Activated CD4-positive, alpha-beta T cell treated with anti-CD3 and anti-CD28 coated beads, Interleukin-2, amount 10 ng/mL, durations not matched to agents 24 days and 14 days (primary cell): ENCODE data around the gene ELAVL4. TPM values are rescaled to one million over a fixed set of nuclear protein-coding genes. Genes with fewer than 3 reads are reported as not detected.

Experiments used
- DNase-seq: peaks from one replicate; pipeline ENCODE4 v3.0.0; 2022
- H3K27ac Mint-ChIP-seq: one replicate; pipeline ENCODE4 v1.8.0; 2022; ENCODE audit warnings: mild to moderate bottlenecking, mixed read lengths
- H3K27me3 Mint-ChIP-seq: one replicate; pipeline ENCODE4 v1.8.0; 2022; ENCODE audit warnings: mixed read lengths
- H3K36me3 Mint-ChIP-seq: one replicate; pipeline ENCODE4 v1.8.0; 2022; ENCODE audit warnings: low read depth, mild to moderate bottlenecking, mixed read lengths
- H3K4me1 Mint-ChIP-seq: one replicate; pipeline ENCODE4 v1.8.0; 2021; ENCODE audit warnings: mixed read lengths
- H3K4me3 Mint-ChIP-seq: one replicate; pipeline ENCODE4 v1.8.0; 2022; ENCODE audit warnings: mild to moderate bottlenecking, moderate library complexity, mixed read lengths
- H3K9me3 Mint-ChIP-seq: one replicate; pipeline ENCODE4 v1.8.0; 2021; ENCODE audit warnings: mixed read lengths
- intact Hi-C: fragments of 100-400 bp; cut with micrococcal nuclease; formaldehyde crosslinking; loops from one replicate; pipeline ENCODE4 v1.15.1; 2023
- total RNA-seq: library from RNA; stranded (reverse); gene quantifications from 2 replicates; pipeline ENCODE4 v1.2.3, GENCODE V29; 2022

Gene ELAVL4
- total RNA-seq, 1 donor from 2014 or later, result not detected

DNA sequence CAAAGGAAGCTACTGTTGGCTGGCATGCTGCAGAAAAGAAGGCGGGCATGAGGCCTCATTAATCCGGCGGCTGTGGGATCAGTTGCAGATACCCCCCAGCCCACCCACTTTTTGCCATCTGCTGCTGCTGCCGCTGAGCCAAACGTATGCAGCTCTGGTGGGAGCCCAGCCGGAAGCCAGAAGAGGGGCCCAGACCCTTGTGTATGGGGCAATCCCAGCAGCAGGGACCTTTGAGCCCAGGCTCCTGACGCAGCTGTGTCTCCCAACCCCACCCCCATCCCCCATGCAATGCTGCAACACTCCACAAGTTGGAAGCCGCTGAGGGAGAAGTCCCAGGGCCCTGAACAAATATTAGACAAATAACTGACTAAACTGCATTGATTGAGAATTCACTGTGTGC, 106.0 kb downstream of the ELAVL4 start:
- Mint-ChIP-seq H3K36me3 (no peaks in the 10 kb centered on the region), H3K27ac (no peak overlapping the region), H3K27me3 (no peaks in the 10 kb centered on the region), H3K4me3 (no peak overlapping the region), H3K9me3 (no peaks in the 10 kb centered on the region), H3K4me1 (no peaks in the 10 kb centered on the region)
- intact Hi-C loops, result no loop called here
- no peak for DNase-seq

DNA sequence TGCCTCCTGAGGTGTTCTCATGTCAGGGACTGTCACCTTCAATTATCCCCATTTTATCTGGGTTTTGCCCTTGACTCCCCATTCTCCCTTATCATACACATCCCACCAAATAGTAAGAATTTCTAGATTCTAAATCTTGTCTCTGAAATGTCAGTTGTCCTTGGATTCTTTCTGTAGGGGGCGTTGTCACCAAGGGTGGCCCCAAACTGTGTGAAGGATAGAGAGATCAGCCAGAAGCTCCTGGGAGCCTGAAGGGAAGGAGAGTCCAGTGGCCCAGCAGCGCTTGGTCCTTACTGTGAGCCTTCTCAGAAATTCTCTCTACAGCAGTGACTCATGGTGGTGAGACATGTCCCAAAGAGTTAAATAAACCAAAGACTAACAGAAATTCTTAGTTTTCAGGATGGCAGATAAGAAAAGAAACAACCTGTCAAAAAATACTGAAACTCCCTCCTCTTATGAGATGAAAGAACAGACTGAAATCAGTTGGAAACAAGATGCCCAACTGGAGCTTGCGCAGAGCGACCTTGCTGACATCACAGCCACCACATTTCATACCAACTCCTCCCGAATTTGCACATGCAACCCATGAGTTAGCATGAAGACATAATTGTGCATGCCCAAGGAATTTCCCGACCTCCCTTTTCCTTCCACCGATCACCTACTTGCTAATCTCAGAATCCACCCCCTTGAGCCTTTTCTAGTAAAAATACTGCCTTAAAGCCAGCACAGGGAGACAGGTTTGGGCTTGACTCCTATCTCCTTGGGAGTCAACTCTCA, 109.8 kb downstream of the ELAVL4 start:
- Mint-ChIP-seq H3K36me3 (no peaks in the 10 kb centered on the region), H3K4me3 (no peak overlapping the region), H3K4me1 (no peaks in the 10 kb centered on the region), H3K27me3 (no peaks in the 10 kb centered on the region), H3K27ac (no peak overlapping the region), H3K9me3 (no peaks in the 10 kb centered on the region)
- no peak for DNase-seq
- intact Hi-C loops, result no loop called here

DNA sequence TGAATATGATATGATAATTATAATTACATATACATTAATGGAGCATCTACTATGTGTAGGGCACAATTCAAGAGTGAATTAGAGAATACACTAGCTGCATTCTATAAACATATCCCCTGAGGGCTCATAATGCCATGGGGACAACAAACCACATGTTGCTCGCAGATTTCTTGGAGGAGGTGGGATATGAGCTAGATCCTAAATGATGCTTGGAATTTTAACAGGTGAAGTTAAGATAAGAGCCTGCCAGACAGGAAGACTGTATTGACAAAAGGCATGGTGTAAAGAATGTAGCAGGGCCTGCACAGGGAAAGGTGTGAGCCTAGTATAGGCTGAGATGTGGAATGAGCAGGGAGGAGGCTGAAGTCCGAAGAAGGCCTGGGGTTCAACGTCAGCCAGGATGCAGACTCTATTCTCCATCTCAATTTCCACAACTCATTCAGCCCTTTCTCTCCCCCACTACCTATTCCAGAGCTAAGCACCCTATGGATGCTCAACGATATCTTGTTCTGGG, 120.2 kb downstream of the ELAVL4 start:
- peaks cover 4% of the 10 kb centered on the region for H3K9me3 Mint-ChIP-seq
- intact Hi-C loops, result no loop called here
- H3K27ac Mint-ChIP-seq, result no peak overlapping the region
- DNase-seq, result no peak
- no peaks in the 10 kb centered on the region for H3K27me3 Mint-ChIP-seq
- H3K4me1 Mint-ChIP-seq, result no peaks in the 10 kb centered on the region
- no peaks in the 10 kb centered on the region for H3K36me3 Mint-ChIP-seq
- no peak overlapping the region for H3K4me3 Mint-ChIP-seq

DNA sequence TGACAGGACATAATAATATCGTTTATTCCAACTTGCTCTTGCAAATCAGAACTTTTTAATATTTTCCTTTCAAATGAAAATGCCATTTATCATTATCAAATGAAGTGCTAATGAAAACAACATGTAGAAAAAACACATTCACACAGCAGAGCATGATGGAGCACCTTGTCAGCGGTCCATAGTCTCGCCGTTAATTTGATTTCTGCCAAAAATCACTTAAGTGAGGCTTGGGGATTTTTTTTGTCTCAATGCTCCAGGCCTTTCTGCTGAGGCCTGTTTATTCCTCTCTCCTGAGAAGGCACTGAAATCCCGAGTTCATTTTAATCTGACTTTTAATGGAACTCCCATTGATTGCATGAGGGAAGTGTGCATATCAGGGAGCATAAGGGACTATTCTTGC, 122.5 kb downstream of the ELAVL4 start:
- no peak overlapping the region for H3K27ac Mint-ChIP-seq
- H3K4me1 Mint-ChIP-seq, result no peaks in the 10 kb centered on the region
- no peak overlapping the region for H3K4me3 Mint-ChIP-seq
- no peaks in the 10 kb centered on the region for H3K36me3 Mint-ChIP-seq
- intact Hi-C loops, result no loop called here
- H3K9me3 Mint-ChIP-seq, result peaks cover 4% of the 10 kb centered on the region
- DNase-seq, result no peak
- H3K27me3 Mint-ChIP-seq, result no peaks in the 10 kb centered on the region

DNA sequence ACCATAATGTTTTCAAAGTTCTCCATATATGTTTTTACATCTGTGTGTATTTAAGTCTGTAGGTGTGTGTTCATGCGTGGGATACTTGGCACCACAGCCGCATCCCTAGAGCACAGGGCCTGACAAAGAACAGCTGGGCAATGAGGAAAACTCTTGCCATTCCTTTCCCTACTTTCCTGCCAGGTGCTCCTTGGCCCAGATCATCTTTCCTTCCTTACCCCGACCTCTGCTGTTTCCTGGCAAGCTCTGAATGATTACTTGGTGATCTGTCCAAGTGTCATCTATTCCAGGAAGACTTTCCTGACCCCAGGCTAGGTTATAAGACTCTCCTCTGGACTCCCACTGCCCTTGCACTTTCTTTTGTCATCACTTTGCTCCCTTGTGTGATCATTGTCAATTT, 123.6 kb downstream of the ELAVL4 start:
- DNase-seq, result no peak
- no peaks in the 10 kb centered on the region for H3K4me1 Mint-ChIP-seq
- H3K27ac Mint-ChIP-seq, result no peak overlapping the region
- H3K27me3 Mint-ChIP-seq, result no peaks in the 10 kb centered on the region
- H3K4me3 Mint-ChIP-seq, result no peak overlapping the region
- no peaks in the 10 kb centered on the region for H3K36me3 Mint-ChIP-seq
- intact Hi-C loops, result no loop called here
- no peaks in the 10 kb centered on the region for H3K9me3 Mint-ChIP-seq

DNA sequence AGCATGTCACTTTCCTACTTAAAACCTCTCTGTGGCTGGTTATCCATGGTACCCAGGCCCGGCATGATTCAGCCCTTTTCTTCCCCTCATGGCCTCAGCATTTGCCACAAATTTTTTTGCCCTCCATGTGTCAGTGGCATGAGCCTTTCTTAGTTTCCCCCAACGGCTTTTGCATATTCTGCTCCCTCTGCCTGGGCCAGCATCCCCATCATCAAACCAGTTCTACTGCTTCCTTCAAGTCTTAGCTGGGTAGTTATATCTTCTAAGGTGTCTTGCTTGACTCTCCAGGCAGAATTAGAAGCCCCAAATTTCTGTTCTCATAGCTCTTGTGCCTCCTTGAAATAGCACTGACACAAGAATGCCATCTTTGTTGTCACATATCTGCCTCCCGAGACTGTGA, 127.9 kb downstream of the ELAVL4 start:
- H3K4me3 Mint-ChIP-seq, result no peak overlapping the region

DNA sequence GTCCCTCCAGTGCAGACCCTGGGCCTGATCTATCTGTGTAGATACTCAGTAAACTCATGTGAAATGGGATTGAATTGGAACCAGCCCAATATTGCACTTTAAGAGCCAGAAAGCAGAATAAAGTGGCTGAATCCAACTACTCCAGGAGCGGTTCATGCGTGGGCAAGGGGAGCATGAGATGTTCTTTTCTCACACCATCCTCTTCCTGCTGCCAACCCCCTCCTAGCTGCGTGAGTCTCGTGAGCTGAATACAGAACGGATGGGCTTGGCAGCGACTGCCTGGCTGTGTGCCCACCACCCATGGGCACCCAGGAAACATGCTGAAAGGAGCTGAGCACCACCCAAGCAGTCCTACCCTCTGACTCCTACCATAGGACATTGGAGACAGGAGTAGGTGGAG, 128.3 kb downstream of the ELAVL4 start:
- H3K36me3 Mint-ChIP-seq, result no peaks in the 10 kb centered on the region
- H3K27me3 Mint-ChIP-seq, result no peaks in the 10 kb centered on the region
- no peaks in the 10 kb centered on the region for H3K9me3 Mint-ChIP-seq
- H3K4me3 Mint-ChIP-seq, result no peak overlapping the region
- intact Hi-C loops, result no loop called here
- DNase-seq, result no peak
- H3K27ac Mint-ChIP-seq, result no peak overlapping the region
- H3K4me1 Mint-ChIP-seq, result no peaks in the 10 kb centered on the region

More for the DNA sequence above, 127.9 kb downstream of the ELAVL4 start:
- DNase-seq, result no peak
- Mint-ChIP-seq H3K36me3 (no peaks in the 10 kb centered on the region), H3K9me3 (no peaks in the 10 kb centered on the region), H3K27ac (no peak overlapping the region), H3K4me1 (no peaks in the 10 kb centered on the region), H3K27me3 (no peaks in the 10 kb centered on the region)
- intact Hi-C loops, result no loop called here

DNA sequence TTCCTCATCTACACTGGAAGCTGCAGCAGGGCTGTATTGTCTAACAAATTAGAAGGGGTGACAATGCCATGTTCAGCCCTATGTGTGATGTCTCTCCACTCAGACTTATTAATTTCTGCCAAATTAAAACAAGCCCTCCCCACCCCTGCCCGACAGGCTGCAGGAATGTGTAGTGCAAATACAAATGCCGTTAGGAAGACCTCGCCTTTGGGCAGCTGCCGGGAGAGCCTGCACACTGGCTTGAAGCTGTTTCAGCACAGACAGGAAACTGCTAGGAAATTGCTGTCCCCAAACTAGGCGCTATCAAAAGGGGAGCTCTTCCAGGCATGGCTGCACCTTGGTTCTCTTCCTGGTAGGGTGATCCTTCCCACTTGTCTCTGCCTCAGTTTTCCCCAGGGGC, 135.2 kb downstream of the ELAVL4 start:
- no peaks in the 10 kb centered on the region for H3K4me1 Mint-ChIP-seq
- H3K27me3 Mint-ChIP-seq, result no peaks in the 10 kb centered on the region
- intact Hi-C loops, result no loop called here
- no peak overlapping the region for H3K27ac Mint-ChIP-seq
- no peak overlapping the region for H3K4me3 Mint-ChIP-seq
- H3K9me3 Mint-ChIP-seq, result no peaks in the 10 kb centered on the region
- H3K36me3 Mint-ChIP-seq, result no peaks in the 10 kb centered on the region
- DNase-seq, result no peak

DNA sequence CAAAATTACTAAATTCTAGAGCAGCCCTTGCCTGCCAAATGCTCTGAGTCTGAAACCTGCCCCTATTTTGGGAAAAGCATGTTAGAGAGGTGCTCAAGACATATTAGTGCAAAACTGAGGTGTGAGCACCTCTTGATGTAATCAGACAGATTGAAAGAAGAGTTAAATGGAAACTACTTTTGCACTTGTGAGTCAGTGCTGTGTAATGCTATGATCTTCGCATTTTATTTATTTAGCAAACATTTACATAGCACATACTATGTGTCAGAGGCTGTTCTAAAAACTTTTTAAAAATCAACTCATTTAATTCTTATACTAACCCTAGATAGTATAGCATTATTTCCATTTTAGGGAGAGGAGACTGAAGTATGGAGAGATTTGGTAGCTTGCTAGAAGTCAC, 138.1 kb downstream of the ELAVL4 start:
- peaks cover 3% of the 10 kb centered on the region for H3K27me3 Mint-ChIP-seq
- H3K36me3 Mint-ChIP-seq, result no peaks in the 10 kb centered on the region
- no peak overlapping the region for H3K4me3 Mint-ChIP-seq

DNA sequence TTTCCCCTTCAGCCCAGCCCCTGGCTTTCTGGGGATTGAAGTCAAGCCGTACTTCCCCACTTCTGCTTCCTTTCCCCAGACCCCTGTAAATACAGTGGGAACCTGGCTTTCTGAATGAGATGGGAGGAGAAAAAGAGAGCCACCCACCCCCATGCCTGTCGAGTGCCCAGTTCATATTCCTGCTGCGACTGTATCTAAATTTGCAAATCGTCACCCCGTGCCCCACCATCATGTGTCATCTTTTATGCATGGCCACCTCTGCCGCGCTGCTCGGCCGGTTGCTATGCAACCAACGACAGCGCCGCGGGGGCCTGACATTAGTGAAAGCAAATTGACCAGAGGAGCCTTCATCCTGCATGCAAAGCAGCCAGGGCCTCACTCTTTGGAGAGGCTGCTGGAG, 143.0 kb downstream of the ELAVL4 start:
- no peaks in the 10 kb centered on the region for H3K4me1 Mint-ChIP-seq
- H3K4me3 Mint-ChIP-seq, result no peak overlapping the region
- no peaks in the 10 kb centered on the region for H3K9me3 Mint-ChIP-seq
- H3K36me3 Mint-ChIP-seq, result no peaks in the 10 kb centered on the region
- peaks cover 3% of the 10 kb centered on the region for H3K27me3 Mint-ChIP-seq
- no peak for DNase-seq
- H3K27ac Mint-ChIP-seq, result no peak overlapping the region
- intact Hi-C loops, result no loop called here

More for the DNA sequence above, 138.1 kb downstream of the ELAVL4 start:
- intact Hi-C loops, result no loop called here
- Mint-ChIP-seq H3K27ac (no peak overlapping the region), H3K4me1 (no peaks in the 10 kb centered on the region), H3K9me3 (no peaks in the 10 kb centered on the region)
- no peak for DNase-seq

DNA sequence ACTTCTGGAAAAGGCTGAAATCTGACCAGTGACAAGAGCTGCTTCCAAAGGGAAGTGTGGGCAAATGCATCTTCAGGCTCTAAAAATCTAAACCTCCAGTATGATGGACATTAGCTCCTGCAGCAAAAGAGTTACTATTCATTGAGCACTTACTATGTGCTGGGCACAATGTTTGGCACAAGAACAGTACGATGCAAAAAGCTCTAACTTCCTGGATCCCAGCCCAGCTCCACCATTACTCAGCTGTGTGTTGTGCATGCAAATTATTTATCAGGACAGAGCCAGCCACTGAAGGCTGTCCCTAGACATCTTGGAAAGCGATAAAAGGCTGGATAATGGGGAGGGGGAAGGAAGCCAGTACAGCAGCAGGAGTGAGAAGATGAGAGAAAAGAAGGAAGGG, 143.5 kb downstream of the ELAVL4 start:
- Mint-ChIP-seq H3K27ac (no peak overlapping the region), H3K4me1 (no peaks in the 10 kb centered on the region), H3K36me3 (no peaks in the 10 kb centered on the region), H3K4me3 (no peak overlapping the region), H3K9me3 (no peaks in the 10 kb centered on the region), H3K27me3 (peaks cover 3% of the 10 kb centered on the region)
- DNase-seq, result no peak
- intact Hi-C loops, result no loop called here

Other genes with a start within 250 kb of the ELAVL4 start
- not detected in 2 replicates for gene AGBL4, start 85.0 kb upstream of the ELAVL4 start, total RNA-seq